B cell (primary cell): ENCODE results near the gene LONP2. TPM values are rescaled to one million over a fixed set of nuclear protein-coding genes. Genes with fewer than 3 reads are reported as not detected.

ENCODE experiments used
- ATAC-seq: fragments of 200-7000 bp; cut with Tn5 transposase; one replicate; pipeline ENCODE4 v1.10.0; 2021; ENCODE audit warnings: low read depth, mild to moderate bottlenecking, moderate number of reproducible peaks, moderate library complexity
- CTCF ChIA-PET: fragments of 350-600 bp; sonication (Branson Sonifier 250); formaldehyde crosslinking; loops from one replicate; lab custom pipeline; 2021; ENCODE audit warnings: antibody characterized with exemption, inconsistent platforms; lab: Charles Lee
- POLR2A ChIA-PET: fragments of 350-600 bp; sonication (Branson Sonifier 250); formaldehyde crosslinking; loops from one replicate; lab custom pipeline; 2021; ENCODE audit warnings: antibody characterized with exemption; lab: Charles Lee
- DNase-seq: peaks from one replicate; pipeline ENCODE4 v3.0.0; 2013
- H2AFZ ChIP-seq: 2 replicates; pipeline ENCODE4 v1.6.1; 2012; ENCODE audit warnings: mild to moderate bottlenecking, low read depth, low read length; ENCODE audit not compliant: insufficient read depth, poor library complexity, severe bottlenecking
- H3K27ac ChIP-seq, 2 donors: 1 replicate in 1 of 2; 2 replicates in 1 of 2; pipeline ENCODE4 v1.5.1; 2012 to 2013; ENCODE audit warnings: low read length in 2 of 2, mild to moderate bottlenecking in 2 of 2, moderate library complexity in 1 of 2
- H3K27me3 ChIP-seq, 4 experiments: fragments of 200-600 bp in 1 of 4; sonication (generic) in 1 of 4; replicated peaks in 1 of 4; 1 replicate in 2 of 4; 2 replicates in 2 of 4; pipeline versions ENCODE4 v1.6.1 to v1.7.0; 2013 to 2016; ENCODE audit warnings: low read length in 3 of 4, mild to moderate bottlenecking in 2 of 4, mixed read lengths in 1 of 4, moderate library complexity in 1 of 4; ENCODE audit not compliant: insufficient read depth in 4 of 4, control insufficient read depth in 3 of 4; ENCODE audit errors: control extremely low read depth in 1 of 4
- H3K36me3 ChIP-seq, 2 experiments: replicated peaks in 1 of 2; 1 replicate in 1 of 2; 2 replicates in 1 of 2; pipeline versions ENCODE4 v1.6.1 to v1.7.1; 2013; ENCODE audit warnings: low read length in 1 of 2; ENCODE audit not compliant: insufficient read depth in 2 of 2, control insufficient read depth in 1 of 2; ENCODE audit errors: control extremely low read depth in 1 of 2, extremely low read depth in 1 of 2
- H3K4me1 ChIP-seq, 2 donors: fragments of 200-600 bp in 1 of 2; sonication (generic) in 1 of 2; 1 replicate in 1 of 2; 2 replicates in 1 of 2; pipeline versions ENCODE4 v1.5.1 to v1.6.1; 2013 to 2017; ENCODE audit warnings: low read length in 2 of 2; ENCODE audit not compliant: control insufficient read depth in 2 of 2, insufficient read depth in 2 of 2
- H3K4me2 ChIP-seq: replicated peaks from 2 replicates; pipeline ENCODE3; 2012; ENCODE audit warnings: mild to moderate bottlenecking, low read depth, low read length; ENCODE audit not compliant: poor library complexity, severe bottlenecking
- H3K4me3 ChIP-seq, 5 experiments: fragments of 200-600 bp in 1 of 5; sonication (generic) in 1 of 5; 1 replicate in 3 of 5; 2 replicates in 2 of 5; pipeline versions ENCODE4 v1.5.1 to v1.7.0; 2011 to 2016; ENCODE audit warnings: low read length in 4 of 5, mild to moderate bottlenecking in 4 of 5, low read depth in 2 of 5, control low read depth in 1 of 5, moderate library complexity in 1 of 5; ENCODE audit not compliant: insufficient read depth in 1 of 5; ENCODE audit errors: control extremely low read depth in 1 of 5, extremely low read depth in 1 of 5
- H3K79me2 ChIP-seq: fragments of 200-600 bp; sonication (generic); one replicate; pipeline ENCODE4 v1.6.0; 2016; ENCODE audit warnings: low read length; ENCODE audit not compliant: control insufficient read depth, insufficient read depth
- H3K9ac ChIP-seq: fragments of 200-600 bp; sonication (generic); 2 replicates; pipeline ENCODE4 v1.6.1; 2017; ENCODE audit warnings: mild to moderate bottlenecking, low read length, moderate library complexity
- H3K9me3 ChIP-seq, 3 donors: one replicate each; pipeline versions ENCODE4 v1.6.1 to v1.7.1; 2013; ENCODE audit warnings: low read length in 2 of 3; ENCODE audit not compliant: control insufficient read depth in 2 of 3, insufficient read depth in 1 of 3; ENCODE audit errors: control extremely low read depth in 1 of 3
- H4K20me1 ChIP-seq: 2 replicates; pipeline ENCODE4 v1.6.0; 2012; ENCODE audit warnings: mild to moderate bottlenecking, low read length; ENCODE audit not compliant: insufficient read depth, control insufficient read depth, poor library complexity, severe bottlenecking
- H3K27ac Mint-ChIP-seq: one replicate; pipeline ENCODE4 v1.8.0; 2021; ENCODE audit warnings: mixed read lengths
- H3K27me3 Mint-ChIP-seq: one replicate; pipeline ENCODE4 v1.8.0; 2021; ENCODE audit warnings: mixed read lengths
- H3K4me1 Mint-ChIP-seq: one replicate; pipeline ENCODE4 v1.8.0; 2021; ENCODE audit warnings: mixed read lengths
- H3K4me3 Mint-ChIP-seq: one replicate; pipeline ENCODE4 v1.8.0; 2021; ENCODE audit warnings: mixed read lengths
- H3K9me3 Mint-ChIP-seq: one replicate; pipeline ENCODE4 v1.8.0; 2022; ENCODE audit warnings: mixed read lengths; ENCODE audit not compliant: insufficient read depth
- CTCF ChIP-seq: fragments of 200-600 bp; IDR thresholded peaks from one replicate; pipeline ENCODE4 v1.8.0; 2022; ENCODE audit warnings: antibody characterized with exemption, mild to moderate bottlenecking
- EZH2 ChIP-seq: IDR thresholded peaks from 2 replicates; pipeline ENCODE4 v1.6.1; 2012; ENCODE audit warnings: borderline replicate concordance, low read depth, mild to moderate bottlenecking, moderate library complexity, low read length; ENCODE audit not compliant: insufficient read depth, poor library complexity, severe bottlenecking
- WGBS: methylation state at CpG from one replicate; pipeline ENCODE4 v1.1.5; 2013; ENCODE audit warnings: missing lambda C conversion rate; ENCODE audit not compliant: insufficient coverage; 5-methylcytosine and 5-hydroxymethylcytosine counted together
- intact Hi-C: fragments of 100-400 bp; cut with micrococcal nuclease; formaldehyde crosslinking; loops from one replicate; pipeline ENCODE4 v1.10.0; 2022
- polyA plus RNA-seq: library from polyadenylated mRNA; depleted of rRNA; stranded (reverse); fragments of >200 nt; gene quantifications from 2 replicates; pipeline ENCODE4 v1.2.3, GENCODE V29; 2012
- total RNA-seq, 2 donors: library from RNA; stranded (reverse); fragments of 120-200 nt in 1 of 2; gene quantifications; 1 replicate in 1 of 2; 2 replicates in 1 of 2; pipeline versions ENCODE4 v1.2.3 to v1.2.4, GENCODE V29; 2013 to 2022

The LONP2 gene
- total and polyA plus RNA-seq, 2 donors (not counting 1 experiment from before 2014, with no cell fraction given), result 39.3 to 84.2 TPM

DNA sequence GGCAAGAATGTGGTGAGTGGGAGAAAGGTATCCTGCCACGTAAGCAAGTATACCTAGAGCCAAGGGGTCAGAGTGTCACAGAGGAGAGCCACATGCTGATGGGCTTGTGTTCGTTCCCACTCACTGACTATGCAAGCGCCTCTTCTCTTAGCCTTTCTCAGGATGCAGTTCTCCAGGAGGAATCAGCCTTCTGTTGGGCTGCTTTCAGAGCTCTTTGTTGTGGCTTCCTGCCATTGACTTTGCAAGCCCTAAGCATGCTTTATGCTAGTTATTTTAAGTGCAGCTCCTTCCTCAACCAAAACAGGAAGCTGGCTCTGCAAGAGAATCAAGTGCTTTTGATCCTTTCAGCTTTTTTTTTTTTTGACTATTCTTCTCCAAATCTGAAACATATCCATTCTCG lies 74.5 kb downstream of the LONP2 start:
- peak overlapping the region; percentile 26 for H3K27ac Mint-ChIP-seq
- ATAC-seq, result no peak

More for the DNA sequence above, 74.5 kb downstream of the LONP2 start:
- Histone ChIP-seq H3K4me3 (no peak overlapping the region), H3K79me2 (peaks cover 4% of the 10 kb centered on the region), H4K20me1 (no peaks in the 10 kb centered on the region), H3K9ac (peak overlapping the region; percentile 37), H3K9me3 (no peaks in the 10 kb centered on the region), H3K4me1 (peaks cover 18% of the 10 kb centered on the region in 2 donors), H3K36me3 (peaks cover 0 to 13% of the 10 kb centered on the region in 2 experiments), H3K27me3 (no peaks in the 10 kb centered on the region), H3K4me2 (peak overlapping the region; percentile 62), H3K27ac (peak overlapping the region in 1 of 2 donors; percentile 51), H2AFZ (peak overlapping the region; percentile 16)
- Mint-ChIP-seq H3K27me3 (no peaks in the 10 kb centered on the region), H3K4me1 (peaks cover 17% of the 10 kb centered on the region), H3K4me3 (peak overlapping the region; percentile 35), H3K9me3 (peaks cover 6% of the 10 kb centered on the region)
- TF ChIP-seq EZH2 (no peak), CTCF (no peak)
- ChIA-PET CTCF (interaction anchor here (0.7 kb wide), 1 partner anchor 37 kb away, joined by 3 read pairs; no protein-coding TSS in a partner anchor), POLR2A (interaction anchor here (0.6 kb wide), 1 partner anchor 48 kb away, joined by 8 read pairs; no protein-coding TSS in a partner anchor)
- 0% methylated on average over 2 of the region's 4 CpGs for WGBS
- intact Hi-C loops, result no loop called here
- DNase-seq, result peak; percentile 15
